ENCODE results near the gene KLHL3. TPM values are rescaled to one million over a fixed set of nuclear protein-coding genes. Genes with fewer than 3 reads are reported as not detected.
"Not testable (repeated sequence)": the region's sequence is repeated elsewhere in the genome, so short reads cannot be mapped to it uniquely, and the experiment has no call there.

The KLHL3 gene
- total RNA-seq: 1 to 10 TPM; 3.3 to 5.7 TPM

GRCh38 chr5:137735555-137736284, at the start of gene KLHL3:
Gene KLHL3, minus strand, starts transcription at chr5:137736089. Its CDS starts 443 bp downstream, at chr5:137735646.
- Histone ChIP-seq H3K4me3 (no peak within 1 kb of the TSS), H3K9me3 (no peaks in the 10 kb centered on the region), H3K27ac (peak within 1 kb of the TSS; percentile 37 to 56 (median 44)), H3K27me3 (no peaks in the 10 kb centered on the region), H3K4me1 (peaks cover 12% of the 10 kb centered on the region), H3K36me3 (replicated peaks in 1 of 2; ENCODE audit: insufficient read depth in 1 of 2, low read depth in 2 of 2) (no peaks in the 10 kb centered on the region)
- intact Hi-C loops (cut with DNase I): no loop called here
- DNase-seq: peak; percentile 23 to 62 (median 58)
- 18 to 27% methylated on average over 12 of the region's 12 CpGs for WGBS, 2 donors
- peak; percentile 71 for ATAC-seq
- TF ChIP-seq CTCF (IDR thresholded peaks at IDR 0.05) (peak in 3 of 7 experiments; percentile 32 to 46 (median 34)), POLR2A (IDR thresholded peaks at IDR 0.05) (no peak)

- TF ChIP-seq CTCF (IDR thresholded peaks at IDR 0.05) (no peak), POLR2A (IDR thresholded peaks at IDR 0.05) (no peak)
- H3K4me3 ChIP-seq: no peak overlapping the region
Observed at GRCh38 chr5:137782984-137783536, 47.2 kb upstream of the KLHL3 start.

GRCh38 chr5:137782055-137782454, 46.2 kb upstream of the KLHL3 start:
- no peaks in the 10 kb centered on the region for H3K4me1 ChIP-seq
- no peaks in the 10 kb centered on the region for H3K9me3 ChIP-seq
- TF ChIP-seq CTCF (IDR thresholded peaks at IDR 0.05) (no peak), POLR2A (IDR thresholded peaks at IDR 0.05) (no peak)
- DNase-seq (no peak), ATAC-seq (no peak)
- no peaks in the 10 kb centered on the region for H3K36me3 ChIP-seq (replicated peaks in 1 of 2; ENCODE audit: insufficient read depth in 1 of 2, low read depth in 2 of 2)
- H3K27ac ChIP-seq: no peak overlapping the region
- no peak overlapping the region for H3K4me3 ChIP-seq
- intact Hi-C loops (cut with DNase I): no loop called here
- no peaks in the 10 kb centered on the region for H3K27me3 ChIP-seq
- WGBS, 2 donors: 66 to 85% methylated on average over 2 of the region's 2 CpGs

More at GRCh38 chr5:137782984-137783536, 47.2 kb upstream of the KLHL3 start:
- WGBS, 2 donors: 73 to 80% methylated on average over 4 of the region's 4 CpGs
- H3K9me3 ChIP-seq: no peaks in the 10 kb centered on the region
- DNase-seq (no peak), ATAC-seq (no peak)
- H3K27me3 ChIP-seq: no peaks in the 10 kb centered on the region
- no peaks in the 10 kb centered on the region for H3K36me3 ChIP-seq (replicated peaks in 1 of 2; ENCODE audit: insufficient read depth in 1 of 2, low read depth in 2 of 2)
- H3K27ac ChIP-seq: no peak overlapping the region
- no peaks in the 10 kb centered on the region for H3K4me1 ChIP-seq
- intact Hi-C loops (cut with DNase I): no loop called here

- Histone ChIP-seq H3K36me3 (replicated peaks in 1 of 2; ENCODE audit: insufficient read depth in 1 of 2, low read depth in 2 of 2) (no peaks in the 10 kb centered on the region), H3K4me1 (no peaks in the 10 kb centered on the region), H3K9me3 (no peaks in the 10 kb centered on the region), H3K4me3 (no peak overlapping the region), H3K27me3 (no peaks in the 10 kb centered on the region), H3K27ac (no peak overlapping the region)
- TF ChIP-seq CTCF (IDR thresholded peaks at IDR 0.05): peak; percentile 45 to 78 (median 72)
- no peak for TF ChIP-seq POLR2A (IDR thresholded peaks at IDR 0.05)
- intact Hi-C loops (cut with DNase I): loop anchor here (5.0 kb wide), 1 partner anchor 353 kb away; no protein-coding TSS in a partner anchor
- no peak for ATAC-seq
- no peak for DNase-seq
- 17 to 31% methylated on average over 2 of the region's 2 CpGs for WGBS, 2 donors
Observed at GRCh38 chr5:137778772-137779564, 43.1 kb upstream of the KLHL3 start.

GRCh38 chr5:137767937-137768336, 32.0 kb upstream of the KLHL3 start:
- intact Hi-C loops (cut with DNase I): loop anchor here (10.0 kb wide), 1 partner anchor 267 kb away; the partner anchor contains the start of gene FAM13B

More at GRCh38 chr5:137767937-137768336, 32.0 kb upstream of the KLHL3 start:
- not testable (repeated sequence) for ATAC-seq; H3K27me3 ChIP-seq; DNase-seq; H3K36me3 ChIP-seq (replicated peaks in 1 of 2; ENCODE audit: insufficient read depth in 1 of 2, low read depth in 2 of 2); H3K9me3 ChIP-seq; H3K27ac ChIP-seq; H3K4me1 ChIP-seq; H3K4me3 ChIP-seq
- 88 to 92% methylated on average over 5 of the region's 5 CpGs for WGBS, 2 donors

Measured in body of pancreas (tissue), 4 donors.